ENCODE data around the gene UBE3D.
"Not testable (repeated sequence)": the region's sequence is repeated elsewhere in the genome, so short reads cannot be mapped to it uniquely, and the experiment has no call there.

The UBE3D gene

GRCh38 chr6:82917346-82918064, 148.1 kb downstream of the UBE3D start:
- DNase-seq (ENCODE audit: insufficient read length, low spot score): no peak
- FAIRE-seq: no peak

- DNase-seq (ENCODE audit: insufficient read length, low spot score) (no peak), FAIRE-seq (no peak)
Measured at GRCh38 chr6:82915666-82916065, 150.0 kb downstream of the UBE3D start.

- DNase-seq (ENCODE audit: insufficient read length, low spot score) (no peak), FAIRE-seq (no peak)
Measured at GRCh38 chr6:82914511-82914910, 151.1 kb downstream of the UBE3D start.

GRCh38 chr6:82910820-82911219, 154.8 kb downstream of the UBE3D start:
- no peak for DNase-seq (ENCODE audit: insufficient read length, low spot score)
- no peak for FAIRE-seq

- DNase-seq (ENCODE audit: insufficient read length, low spot score) (no peak), FAIRE-seq (no peak)
Measured at GRCh38 chr6:82910395-82910794, 155.2 kb downstream of the UBE3D start.

GRCh38 chr6:82909551-82909950, 156.1 kb downstream of the UBE3D start:
- DNase-seq (ENCODE audit: insufficient read length, low spot score): no peak
- no peak for FAIRE-seq

- DNase-seq (ENCODE audit: insufficient read length, low spot score) (no peak), FAIRE-seq (no peak)
Measured at GRCh38 chr6:82908661-82909060, 157.0 kb downstream of the UBE3D start.

- no peak for FAIRE-seq
- peak; percentile 41 for DNase-seq (ENCODE audit: insufficient read length, low spot score)
Measured at GRCh38 chr6:82906951-82907350, 158.7 kb downstream of the UBE3D start.

- FAIRE-seq: no peak
Measured at GRCh38 chr6:82906489-82906888, 159.2 kb downstream of the UBE3D start.

GRCh38 chr6:82904860-82905259, 160.8 kb downstream of the UBE3D start:
- FAIRE-seq (no peak), DNase-seq (ENCODE audit: insufficient read length, low spot score) (no peak)

More at GRCh38 chr6:82906489-82906888, 159.2 kb downstream of the UBE3D start:
- DNase-seq (ENCODE audit: insufficient read length, low spot score): no peak

- FAIRE-seq: no peak
- no peak for DNase-seq (ENCODE audit: insufficient read length, low spot score)
Measured at GRCh38 chr6:82904257-82904656, 161.4 kb downstream of the UBE3D start.

GRCh38 chr6:82902290-82902689, 163.4 kb downstream of the UBE3D start:
- DNase-seq (ENCODE audit: insufficient read length, low spot score) (no peak), FAIRE-seq (no peak)

- peak; percentile 13 for FAIRE-seq
Measured at GRCh38 chr6:82894653-82895259, 170.9 kb downstream of the UBE3D start.

GRCh38 chr6:82893889-82894652, 171.6 kb downstream of the UBE3D start:
- DNase-seq (ENCODE audit: insufficient read length, low spot score) (no peak), FAIRE-seq (no peak)

More at GRCh38 chr6:82894653-82895259, 170.9 kb downstream of the UBE3D start:
- no peak for DNase-seq (ENCODE audit: insufficient read length, low spot score)

GRCh38 chr6:82891503-82891902, 174.1 kb downstream of the UBE3D start:
- not testable (repeated sequence) for DNase-seq (ENCODE audit: insufficient read length, low spot score); FAIRE-seq

- DNase-seq (ENCODE audit: insufficient read length, low spot score) (no peak), FAIRE-seq (no peak)
Measured at GRCh38 chr6:82891076-82891475, 174.6 kb downstream of the UBE3D start.

GRCh38 chr6:82890240-82890639, 175.4 kb downstream of the UBE3D start:
- FAIRE-seq: no peak
- no peak for DNase-seq (ENCODE audit: insufficient read length, low spot score)

GRCh38 chr6:82889143-82889542, 176.5 kb downstream of the UBE3D start:
- DNase-seq (ENCODE audit: insufficient read length, low spot score) (no peak), FAIRE-seq (no peak)

GRCh38 chr6:82882363-82883023, 183.1 kb downstream of the UBE3D start:
- FAIRE-seq: no peak

GRCh38 chr6:82881519-82881918, 184.1 kb downstream of the UBE3D start:
- DNase-seq (ENCODE audit: insufficient read length, low spot score) (no peak), FAIRE-seq (no peak)

More at GRCh38 chr6:82882363-82883023, 183.1 kb downstream of the UBE3D start:
- no peak for DNase-seq (ENCODE audit: insufficient read length, low spot score)

GRCh38 chr6:82878812-82879211, 186.8 kb downstream of the UBE3D start:
- FAIRE-seq (peak; percentile 77), DNase-seq (ENCODE audit: insufficient read length, low spot score) (peak; percentile 40)
